Right cardiac atrium (tissue), 5 donors: ENCODE results near the gene ZNF629. TPM values are rescaled to one million over a fixed set of nuclear protein-coding genes. Genes with fewer than 3 reads are reported as not detected.

Experiments
- ATAC-seq, 2 donors: fragments of 200-7000 bp; cut with Tn5 transposase; one replicate each; pipeline versions ENCODE4 v1.8.0 to v1.9.1; 2020; ENCODE audit warnings: moderate library complexity in 2 of 2, mild to moderate bottlenecking in 1 of 2
- DNase-seq, 3 donors: peaks; one replicate each; pipeline ENCODE4 v3.0.0-alpha.2; 2020
- H3K27ac ChIP-seq: one replicate; pipeline ENCODE4 v1.5.1; 2013; ENCODE audit warnings: mild to moderate bottlenecking, low read length, control low read depth, moderate library complexity
- H3K27me3 ChIP-seq: one replicate; pipeline ENCODE4 v1.6.1; 2013; ENCODE audit not compliant: control insufficient read depth, insufficient read depth
- H3K4me1 ChIP-seq: one replicate; pipeline ENCODE4 v1.6.1; 2013; ENCODE audit warnings: low read length; ENCODE audit not compliant: control insufficient read depth, insufficient read depth
- H3K4me3 ChIP-seq: one replicate; pipeline ENCODE4 v1.5.1; 2013; ENCODE audit warnings: low read length, control low read depth
- H3K9me3 ChIP-seq: one replicate; pipeline ENCODE4 v1.6.1; 2013; ENCODE audit warnings: low read length; ENCODE audit not compliant: control insufficient read depth
- WGBS: extraction: QIAGEN DNeasy Blood & Tissue Kit; methylation state at CpG from one replicate; pipeline ENCODE4 v1.1.7; 2013; 5-methylcytosine and 5-hydroxymethylcytosine counted together
- intact Hi-C, 4 donors: fragments of 100-400 bp; cut with DNase I; formaldehyde crosslinking; loops; one replicate each; pipeline versions ENCODE4 v1.11.0 to v1.14.0; 2022 to 2023
- polyA plus RNA-seq: library from polyadenylated mRNA; stranded (reverse); fragments of 200-250 nt; gene quantifications from one replicate; pipeline ENCODE4 v1.2.3, GENCODE V29; 2013
- total RNA-seq, 4 donors: library from RNA; stranded (reverse); fragmentation: NEBNext Ultra II Directional; extraction: Animal tissue kit (Norgen Biotek cat#: 25700); gene quantifications; one replicate each; pipeline ENCODE4 v1.2.1, GENCODE V29; 2021
- donor health status: healthy with polysubstance abuse.
- donor health status: DM: no; HTN: yes; CAD: no.
- donor health status: DM: no; HTN: no; CAD: no.
- donor health status: DM: no; HTN: yes; CAD: no; lungs with severe emphysema.
- donor health status: DM: yes; HTN: yes; CAD: no.

The ZNF629 gene
- total and polyA plus RNA-seq, 5 donors, result 15.2 to 25.1 (median 24.6) TPM

DNA sequence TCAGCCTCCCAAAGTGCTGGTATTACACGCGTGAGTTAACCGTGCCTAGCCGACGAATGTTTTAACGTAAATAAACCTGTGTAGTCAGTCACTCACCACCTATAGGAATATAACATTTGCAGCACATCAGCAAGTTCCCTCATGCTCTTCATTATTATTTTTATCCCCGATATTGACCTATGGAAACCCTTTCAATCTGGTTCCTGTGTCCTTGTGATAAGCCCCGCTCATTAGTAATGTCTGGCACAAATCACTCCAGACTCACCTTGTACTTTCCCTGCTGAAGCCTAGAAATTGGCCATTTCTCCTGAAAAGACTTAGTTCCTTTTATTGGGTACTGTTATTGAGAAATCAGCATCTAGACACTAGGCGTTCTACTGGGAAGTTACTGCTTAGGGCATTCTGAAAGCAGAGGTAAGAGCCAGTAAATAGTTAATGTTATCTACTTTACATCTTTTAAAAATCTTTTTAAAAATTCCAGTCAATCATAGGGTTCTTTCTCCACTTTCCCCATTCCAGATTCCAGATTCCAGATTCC lies 40.3 kb downstream of the ZNF629 start:
- H3K27ac ChIP-seq, result no peak overlapping the region
- no peak for ATAC-seq
- no peaks in the 10 kb centered on the region for H3K27me3 ChIP-seq
- H3K4me1 ChIP-seq, result no peaks in the 10 kb centered on the region
- no peak overlapping the region for H3K4me3 ChIP-seq
- intact Hi-C loops, result no loop called here
- DNase-seq, result no peak
- 84% methylated on average over 9 of the region's 9 CpGs for WGBS
- no peaks in the 10 kb centered on the region for H3K9me3 ChIP-seq

DNA sequence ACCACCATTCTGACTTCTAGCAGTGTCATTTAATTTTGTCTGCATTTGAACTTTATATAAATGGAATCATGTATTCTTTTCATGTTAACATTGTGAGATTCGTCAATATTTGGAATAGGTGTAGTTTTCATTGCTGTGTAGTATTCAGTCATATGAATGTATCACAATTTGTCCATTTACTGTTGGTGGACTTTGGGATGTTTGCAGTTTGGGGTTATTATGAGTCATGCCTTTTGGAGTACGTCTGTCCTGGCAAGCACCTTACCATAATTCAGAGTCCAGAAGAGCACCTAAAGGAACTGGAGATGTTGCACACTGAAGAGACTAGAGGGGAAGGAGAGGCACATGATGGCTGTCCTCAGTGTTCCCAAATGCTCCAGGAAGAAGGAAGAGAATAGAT lies 41.9 kb downstream of the ZNF629 start:
- intact Hi-C loops, result no loop called here

DNA sequence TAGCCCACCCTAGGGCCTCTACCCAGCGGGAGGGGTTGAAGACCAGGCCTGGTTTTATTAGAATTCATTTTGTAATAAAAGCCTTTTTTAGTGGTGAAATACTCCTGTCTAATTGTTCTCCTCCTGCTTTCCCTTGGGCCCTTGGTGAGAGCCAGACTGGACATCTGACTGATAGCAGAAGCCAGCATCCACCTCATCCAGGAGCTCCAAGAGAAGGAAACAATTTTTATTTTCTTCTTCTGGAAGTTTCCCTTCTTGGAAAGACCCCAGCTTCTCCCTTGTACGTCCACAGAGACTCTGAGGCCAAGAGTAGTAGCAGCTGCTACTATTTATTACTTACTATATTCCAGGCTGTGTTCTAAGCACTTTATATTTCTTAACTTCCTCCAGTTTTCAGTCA lies 42.8 kb downstream of the ZNF629 start:
- Histone ChIP-seq H3K4me3 (no peak overlapping the region), H3K4me1 (peaks cover 6% of the 10 kb centered on the region), H3K9me3 (no peaks in the 10 kb centered on the region), H3K27ac (no peak overlapping the region), H3K27me3 (no peaks in the 10 kb centered on the region)
- intact Hi-C loops, result no loop called here
- ATAC-seq, result no peak
- WGBS, result 66% methylated on average over 2 of the region's 2 CpGs
- peak in 1 of 3 donors; percentile 42 for DNase-seq

More for the DNA sequence above, 41.9 kb downstream of the ZNF629 start:
- Histone ChIP-seq H3K4me3 (no peak overlapping the region), H3K27me3 (no peaks in the 10 kb centered on the region), H3K4me1 (peaks cover 6% of the 10 kb centered on the region), H3K9me3 (no peaks in the 10 kb centered on the region), H3K27ac (no peak overlapping the region)
- WGBS, result 80% methylated on average over 2 of the region's 2 CpGs
- DNase-seq (no peak), ATAC-seq (no peak)

DNA sequence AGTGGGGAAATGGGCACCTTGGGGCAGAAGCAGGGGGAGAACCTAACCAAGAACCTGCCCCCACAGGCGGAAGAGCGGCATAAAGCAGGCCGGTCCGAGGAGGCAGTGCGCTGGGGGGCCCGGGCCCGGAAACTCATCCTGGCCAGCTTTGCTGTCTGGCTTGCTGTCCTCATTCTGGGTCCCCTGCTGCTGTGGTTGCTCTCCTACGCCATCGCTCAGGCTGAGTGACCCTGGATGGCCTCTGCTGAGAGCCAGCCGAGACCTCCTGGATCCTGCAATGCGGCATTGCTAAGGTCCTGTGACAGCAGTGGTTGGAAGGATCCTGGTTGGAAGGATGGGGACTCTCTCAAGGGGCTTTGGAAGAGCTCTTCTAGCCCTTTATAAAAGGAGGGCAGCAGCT lies 43.3 kb downstream of the ZNF629 start:
- H3K4me1 ChIP-seq, result peaks cover 6% of the 10 kb centered on the region
- H3K4me3 ChIP-seq, result no peak overlapping the region
- H3K27ac ChIP-seq, result no peak overlapping the region
- intact Hi-C loops, result no loop called here
- ATAC-seq, result no peak
- no peaks in the 10 kb centered on the region for H3K9me3 ChIP-seq
- H3K27me3 ChIP-seq, result no peaks in the 10 kb centered on the region
- WGBS, result 87% methylated on average over 11 of the region's 11 CpGs
- DNase-seq, result no peak

DNA sequence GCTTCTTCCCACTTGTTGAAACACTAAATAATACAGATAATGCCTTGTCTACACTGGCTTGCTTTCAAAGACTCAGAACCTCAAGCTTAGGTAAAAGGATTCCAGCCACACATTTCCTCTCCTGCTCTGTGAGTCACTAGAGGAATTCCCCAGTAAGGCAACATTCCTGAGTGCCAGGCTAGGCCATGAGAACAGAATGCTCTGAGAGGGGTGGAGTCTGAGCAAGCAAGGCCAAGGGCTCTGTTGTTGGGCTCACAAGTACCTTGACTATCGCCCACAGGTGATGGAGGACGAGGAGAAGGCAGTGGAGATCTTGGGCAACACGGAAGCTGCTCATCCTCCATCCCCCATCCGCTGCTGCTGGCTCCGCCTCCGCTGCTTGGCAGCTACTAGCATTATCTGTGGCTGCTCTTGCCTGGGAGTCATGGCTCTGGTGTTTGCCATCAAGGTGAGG lies 45.5 kb downstream of the ZNF629 start:
- no peak overlapping the region for H3K4me3 ChIP-seq
- ATAC-seq (peak in 1 of 2 donors; percentile 8), DNase-seq (no peak)
- WGBS, result 83% methylated on average over 6 of the region's 6 CpGs
- H3K27ac ChIP-seq, result no peak overlapping the region
- H3K4me1 ChIP-seq, result peaks cover 6% of the 10 kb centered on the region
- no peaks in the 10 kb centered on the region for H3K27me3 ChIP-seq
- intact Hi-C loops, result no loop called here
- H3K9me3 ChIP-seq, result no peaks in the 10 kb centered on the region

DNA sequence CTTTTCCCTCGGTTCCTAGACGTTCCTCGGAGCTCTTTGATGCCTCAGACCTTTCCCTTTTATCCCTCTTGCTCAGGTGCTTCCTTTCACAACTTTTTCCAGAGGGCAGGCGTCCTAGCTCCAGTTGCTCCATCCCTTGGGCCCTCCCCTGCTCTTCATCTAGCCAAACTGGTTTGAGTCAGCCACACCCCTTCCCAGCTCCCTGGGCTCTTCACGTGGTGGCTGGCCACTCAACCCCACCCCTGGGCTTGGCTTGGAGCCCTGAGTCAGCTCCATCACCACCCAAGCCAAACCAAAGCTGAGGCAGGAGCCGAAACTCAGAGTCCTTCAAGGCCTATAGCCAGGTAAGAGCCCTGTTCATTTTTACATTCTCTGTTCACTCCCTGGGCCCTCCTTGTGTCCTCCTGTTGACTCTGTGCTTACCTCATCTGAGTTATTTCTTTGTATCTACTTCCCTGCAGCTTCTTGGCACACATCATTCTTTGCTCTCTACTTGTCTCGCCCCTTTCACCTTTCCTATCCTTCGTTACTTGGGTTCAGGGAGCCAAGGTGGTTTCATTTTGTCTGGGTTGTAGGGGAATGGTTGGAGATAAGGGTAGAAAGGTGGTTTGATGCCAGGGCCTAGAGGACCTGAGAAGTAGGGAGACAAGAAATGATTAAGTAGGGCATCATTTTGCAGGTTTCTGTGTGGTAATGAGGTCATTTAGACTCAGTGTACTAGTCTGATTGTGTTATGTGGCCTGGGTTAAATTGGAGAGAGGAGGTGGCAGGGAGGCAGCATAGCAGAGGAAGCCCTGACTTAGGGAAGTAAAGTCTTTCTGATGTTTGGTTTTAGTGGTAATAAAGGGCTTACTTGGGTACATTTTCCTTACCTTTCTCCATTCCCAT lies 46.4 kb downstream of the ZNF629 start:
- H3K4me3 ChIP-seq, result no peak overlapping the region

DNA sequence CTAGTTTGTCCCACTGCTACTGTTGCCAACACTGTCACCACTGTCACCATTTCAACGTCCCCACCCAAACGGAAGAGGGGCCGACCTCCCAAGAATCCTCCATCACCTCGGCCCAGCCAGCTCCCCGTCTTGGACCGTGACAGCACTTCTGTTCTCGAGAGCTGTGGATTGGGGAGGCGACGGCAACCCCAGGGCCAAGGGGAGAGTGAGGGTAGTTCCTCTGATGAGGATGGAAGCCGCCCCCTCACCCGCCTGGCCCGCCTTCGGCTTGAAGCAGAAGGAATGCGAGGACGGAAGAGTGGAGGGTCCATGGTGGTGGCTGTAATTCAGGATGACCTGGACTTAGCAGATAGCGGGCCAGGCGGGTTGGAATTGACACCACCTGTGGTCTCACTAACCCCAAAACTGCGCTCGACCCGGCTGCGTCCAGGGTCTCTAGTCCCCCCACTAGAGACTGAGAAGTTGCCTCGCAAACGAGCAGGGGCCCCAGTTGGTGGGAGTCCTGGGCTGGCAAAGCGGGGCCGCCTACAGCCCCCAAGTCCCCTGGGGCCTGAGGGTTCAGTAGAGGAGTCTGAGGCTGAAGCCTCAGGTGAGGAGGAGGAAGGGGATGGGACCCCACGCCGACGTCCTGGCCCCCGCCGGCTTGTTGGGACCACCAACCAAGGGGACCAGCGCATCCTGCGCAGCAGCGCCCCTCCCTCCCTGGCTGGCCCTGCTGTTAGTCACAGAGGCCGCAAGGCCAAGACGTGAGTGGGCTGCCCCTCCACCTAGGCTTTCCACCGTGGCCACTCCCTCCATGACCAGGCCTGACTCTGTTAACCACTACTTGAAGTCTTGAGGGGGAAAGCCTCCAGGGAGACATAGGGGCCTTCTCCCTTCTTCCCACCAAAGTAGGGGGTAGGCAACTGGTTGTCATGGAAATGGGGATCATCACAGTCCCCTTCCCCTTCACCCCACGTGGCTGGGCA lies 47.7 kb downstream of the ZNF629 start:
- H3K27me3 ChIP-seq, result no peaks in the 10 kb centered on the region
- ATAC-seq, result peak in 1 of 2 donors; percentile 5
- no peaks in the 10 kb centered on the region for H3K9me3 ChIP-seq
- 87% methylated on average over 37 of the region's 37 CpGs for WGBS
- intact Hi-C loops, result loop anchor here in 1 of 4 donors (5.0 kb wide), 1 partner anchor 37 kb away; no protein-coding TSS in a partner anchor
- DNase-seq, result peak in 1 of 3 donors; percentile 63
- no peak overlapping the region for H3K4me3 ChIP-seq
- H3K27ac ChIP-seq, result no peak overlapping the region
- peaks cover 6% of the 10 kb centered on the region for H3K4me1 ChIP-seq

More for the DNA sequence above, 46.4 kb downstream of the ZNF629 start:
- Histone ChIP-seq H3K27ac (peak overlapping the region; percentile 22), H3K9me3 (no peaks in the 10 kb centered on the region), H3K27me3 (no peaks in the 10 kb centered on the region), H3K4me1 (peaks cover 6% of the 10 kb centered on the region)
- ATAC-seq (peak; percentile 87 to 88), DNase-seq (peak; percentile 91 to 94 (median 91))
- intact Hi-C loops, result no loop called here
- WGBS, result 46% methylated on average over 8 of the region's 8 CpGs

DNA sequence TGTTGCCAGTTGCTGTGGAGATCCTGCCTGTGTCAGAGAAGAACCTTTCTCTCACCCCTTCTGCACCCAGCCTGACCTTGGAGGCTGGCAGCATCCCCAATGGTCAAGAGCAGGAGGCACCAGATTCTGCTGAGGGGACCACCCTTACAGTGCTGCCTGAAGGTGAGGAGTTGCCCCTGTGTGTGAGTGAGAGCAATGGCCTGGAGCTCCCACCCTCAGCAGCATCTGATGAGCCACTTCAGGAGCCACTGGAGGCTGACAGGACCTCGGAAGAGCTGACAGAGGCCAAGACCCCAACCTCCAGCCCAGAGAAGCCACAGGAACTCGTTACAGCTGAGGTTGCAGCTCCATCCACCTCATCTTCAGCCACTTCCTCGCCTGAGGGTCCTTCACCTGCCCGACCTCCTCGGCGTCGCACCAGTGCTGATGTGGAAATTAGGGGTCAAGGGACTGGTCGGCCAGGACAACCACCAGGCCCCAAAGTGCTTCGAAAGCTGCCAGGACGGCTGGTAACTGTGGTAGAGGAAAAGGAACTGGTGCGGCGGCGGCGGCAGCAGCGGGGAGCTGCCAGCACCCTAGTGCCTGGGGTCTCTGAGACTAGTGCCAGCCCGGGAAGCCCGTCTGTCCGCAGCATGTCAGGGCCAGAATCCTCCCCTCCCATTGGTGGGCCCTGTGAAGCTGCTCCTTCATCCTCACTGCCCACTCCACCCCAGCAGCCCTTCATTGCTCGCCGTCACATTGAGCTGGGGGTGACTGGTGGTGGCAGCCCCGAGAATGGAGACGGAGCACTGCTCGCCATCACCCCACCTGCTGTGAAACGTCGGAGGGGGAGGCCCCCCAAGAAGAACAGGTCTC lies 49.0 kb downstream of the ZNF629 start:
- Histone ChIP-seq H3K4me1 (peaks cover 6% of the 10 kb centered on the region), H3K27me3 (no peaks in the 10 kb centered on the region), H3K9me3 (no peaks in the 10 kb centered on the region), H3K4me3 (no peak overlapping the region), H3K27ac (no peak overlapping the region)
- intact Hi-C loops, result loop anchor here in 1 of 4 donors (5.0 kb wide), 1 partner anchor 36 kb away; no protein-coding TSS in a partner anchor
- ATAC-seq (no peak), DNase-seq (no peak)
- 87% methylated on average over 25 of the region's 25 CpGs for WGBS

DNA sequence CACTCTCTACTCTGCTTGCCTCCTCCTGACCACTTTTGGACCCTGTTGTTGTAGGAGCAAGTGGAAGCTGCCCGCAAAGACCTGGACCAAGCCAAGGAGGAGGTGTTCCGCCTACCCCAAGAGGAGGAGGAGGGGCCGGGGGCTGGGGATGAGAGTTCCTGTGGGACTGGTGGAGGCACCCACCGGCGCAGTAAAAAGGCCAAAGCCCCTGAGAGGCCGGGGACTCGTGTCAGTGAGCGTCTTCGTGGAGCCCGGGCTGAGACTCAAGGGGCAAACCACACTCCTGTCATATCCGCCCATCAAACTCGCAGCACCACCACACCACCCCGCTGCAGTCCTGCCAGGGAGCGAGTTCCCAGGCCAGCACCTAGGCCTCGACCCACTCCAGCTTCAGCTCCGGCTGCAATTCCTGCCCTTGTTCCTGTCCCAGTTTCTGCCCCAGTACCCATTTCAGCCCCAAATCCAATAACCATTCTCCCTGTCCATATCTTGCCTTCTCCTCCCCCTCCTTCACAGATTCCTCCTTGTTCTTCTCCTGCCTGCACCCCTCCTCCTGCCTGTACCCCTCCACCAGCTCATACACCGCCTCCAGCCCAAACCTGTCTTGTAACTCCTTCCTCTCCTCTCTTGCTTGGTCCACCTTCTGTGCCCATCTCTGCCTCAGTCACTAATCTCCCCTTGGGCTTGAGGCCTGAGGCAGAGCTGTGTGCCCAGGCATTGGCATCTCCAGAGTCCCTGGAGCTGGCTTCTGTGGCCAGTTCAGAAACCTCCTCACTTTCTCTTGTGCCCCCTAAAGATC lies 49.8 kb downstream of the ZNF629 start:
- no peak overlapping the region for H3K27ac ChIP-seq
- no peaks in the 10 kb centered on the region for H3K27me3 ChIP-seq
- H3K4me1 ChIP-seq, result peaks cover 6% of the 10 kb centered on the region
- no peak overlapping the region for H3K4me3 ChIP-seq
- DNase-seq (no peak), ATAC-seq (no peak)
- WGBS, result 89% methylated on average over 17 of the region's 17 CpGs
- H3K9me3 ChIP-seq, result no peaks in the 10 kb centered on the region
- intact Hi-C loops, result loop anchor here in 1 of 4 donors (5.0 kb wide), 1 partner anchor 35 kb away; no protein-coding TSS in a partner anchor
